Fibroblast of the aortic adventitia (primary cell): ENCODE measurements around the gene CEACAM7. TPM values are rescaled to one million over a fixed set of nuclear protein-coding genes. Genes with fewer than 3 reads are reported as not detected.

Experiments used
- DNase-seq: peaks from one replicate; pipeline ENCODE4 v3.0.0-alpha.2; 2010; ENCODE audit warnings: low read depth
- H3K4me3 ChIP-seq: 2 replicates; pipeline ENCODE4 v1.5.1; 2011; ENCODE audit warnings: low read depth, mild to moderate bottlenecking, control low read depth, low read length, moderate library complexity
- CTCF ChIP-seq: IDR thresholded peaks from 2 replicates; pipeline ENCODE4 v1.5.1; 2011; ENCODE audit warnings: mild to moderate bottlenecking, low read length, control low read depth, inconsistent platforms; ENCODE audit not compliant: insufficient read depth
- total RNA-seq: library from RNA; depleted of rRNA; stranded (reverse); fragments of >200 nt; gene quantifications from 2 replicates; pipeline ENCODE4 v1.2.3, GENCODE V29; 2012; ENCODE audit warnings: low replicate concordance

The CEACAM7 gene
- total RNA-seq, 1 donor, result not detected

DNA sequence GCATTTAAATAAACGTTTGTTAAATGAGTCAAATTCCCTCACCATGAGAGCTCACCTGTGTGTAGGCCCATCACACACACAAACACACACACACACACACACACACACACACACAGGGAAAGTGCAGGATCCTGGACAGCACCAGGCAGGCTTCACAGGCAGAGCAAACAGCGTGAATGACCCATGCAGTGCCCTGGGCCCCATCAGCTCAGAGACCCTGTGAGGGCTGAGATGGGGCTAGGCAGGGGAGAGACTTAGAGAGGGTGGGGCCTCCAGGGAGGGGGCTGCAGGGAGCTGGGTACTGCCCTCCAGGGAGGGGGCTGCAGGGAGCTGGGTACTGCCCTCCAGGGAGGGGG is 11.9 kb upstream of the CEACAM7 start:
- TF ChIP-seq CTCF, result no peak
- DNase-seq, result no peak

DNA sequence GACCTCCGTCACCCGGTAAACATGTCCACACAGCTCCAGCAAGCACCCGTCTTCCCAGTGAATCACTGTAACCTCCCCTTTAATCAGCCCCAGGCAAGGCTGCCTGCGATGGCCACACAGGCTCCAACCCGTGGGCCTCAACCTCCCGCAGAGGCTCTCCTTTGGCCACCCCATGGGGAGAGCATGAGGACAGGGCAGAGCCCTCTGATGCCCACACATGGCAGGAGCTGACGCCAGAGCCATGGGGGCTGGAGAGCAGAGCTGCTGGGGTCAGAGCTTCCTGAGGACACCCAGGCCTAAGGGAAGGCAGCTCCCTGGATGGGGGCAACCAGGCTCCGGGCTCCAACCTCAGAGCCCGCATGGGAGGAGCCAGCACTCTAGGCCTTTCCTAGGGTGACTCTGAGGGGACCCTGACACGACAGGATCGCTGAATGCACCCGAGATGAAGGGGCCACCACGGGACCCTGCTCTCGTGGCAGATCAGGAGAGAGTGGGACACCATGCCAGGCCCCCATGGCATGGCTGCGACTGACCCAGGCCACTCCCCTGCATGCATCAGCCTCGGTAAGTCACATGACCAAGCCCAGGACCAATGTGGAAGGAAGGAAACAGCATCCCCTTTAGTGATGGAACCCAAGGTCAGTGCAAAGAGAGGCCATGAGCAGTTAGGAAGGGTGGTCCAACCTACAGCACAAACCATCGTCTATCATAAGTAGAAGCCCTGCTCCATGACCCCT is 11.3 kb upstream of the CEACAM7 start:
- no peak for DNase-seq
- H3K4me3 ChIP-seq, result no peak overlapping the region
- no peak for TF ChIP-seq CTCF

More for the DNA sequence above, 11.9 kb upstream of the CEACAM7 start:
- H3K4me3 ChIP-seq, result no peak overlapping the region

DNA sequence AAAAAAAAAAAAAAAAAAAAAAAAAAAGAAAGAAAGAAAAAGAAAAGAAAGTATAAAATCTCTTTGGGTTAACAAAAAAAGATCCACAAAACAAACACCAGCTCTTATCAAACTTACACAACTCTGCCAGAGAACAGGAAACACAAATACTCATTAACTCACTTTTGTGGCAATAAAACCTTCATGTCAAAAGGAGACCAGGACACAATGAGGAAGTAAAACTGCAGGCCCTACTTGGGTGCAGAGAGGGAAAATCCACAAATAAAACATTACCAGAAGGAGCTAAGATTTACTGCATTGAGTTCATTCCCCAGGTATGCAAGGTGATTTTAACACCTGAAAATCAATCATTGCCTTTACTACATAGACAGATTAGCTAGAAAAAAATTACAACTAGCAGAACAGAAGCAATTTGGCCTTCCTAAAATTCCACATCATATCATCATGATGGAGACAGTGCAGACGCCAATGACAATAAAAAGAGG is 10.7 kb upstream of the CEACAM7 start:
- H3K4me3 ChIP-seq, result no peak overlapping the region
- TF ChIP-seq CTCF, result no peak
- DNase-seq, result no peak

GRCh38 chr19:41697198-41697855 is 9.3 kb upstream of the CEACAM7 start:
- no peak for TF ChIP-seq CTCF
- DNase-seq, result no peak
- no peak overlapping the region for H3K4me3 ChIP-seq

DNA sequence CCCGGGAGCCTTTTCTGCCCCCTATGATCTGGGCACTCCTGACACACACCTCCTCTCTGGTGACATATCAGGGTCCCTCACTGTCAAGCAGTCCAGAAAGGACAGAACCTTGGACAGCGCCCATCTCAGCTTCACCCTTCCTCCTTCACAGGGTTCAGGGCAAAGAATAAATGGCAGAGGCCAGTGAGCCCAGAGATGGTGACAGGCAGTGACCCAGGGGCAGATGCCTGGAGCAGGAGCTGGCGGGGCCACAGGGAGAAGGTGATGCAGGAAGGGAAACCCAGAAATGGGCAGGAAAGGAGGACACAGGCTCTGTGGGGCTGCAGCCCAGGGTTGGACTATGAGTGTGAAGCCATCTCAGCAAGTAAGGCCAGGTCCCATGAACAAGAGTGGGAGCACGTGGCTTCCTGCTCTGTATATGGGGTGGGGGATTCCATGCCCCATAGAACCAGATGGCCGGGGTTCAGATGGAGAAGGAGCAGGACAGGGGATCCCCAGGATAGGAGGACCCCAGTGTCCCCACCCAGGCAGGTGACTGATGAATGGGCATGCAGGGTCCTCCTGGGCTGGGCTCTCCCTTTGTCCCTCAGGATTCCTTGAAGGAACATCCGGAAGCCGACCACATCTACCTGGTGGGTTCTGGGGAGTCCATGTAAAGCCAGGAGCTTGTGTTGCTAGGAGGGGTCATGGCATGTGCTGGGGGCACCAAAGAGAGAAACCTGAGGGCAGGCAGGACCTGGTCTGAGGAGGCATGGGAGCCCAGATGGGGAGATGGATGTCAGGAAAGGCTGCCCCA is 8.5 kb upstream of the CEACAM7 start:
- no peak for TF ChIP-seq CTCF
- no peak overlapping the region for H3K4me3 ChIP-seq
- DNase-seq, result no peak

- no peak for DNase-seq
- H3K4me3 ChIP-seq, result no peak overlapping the region
- no peak for TF ChIP-seq CTCF
Measured at GRCh38 chr19:41695745-41696144, 7.7 kb upstream of the CEACAM7 start.
